HG03442 (cell line): ENCODE data around the gene KCTD10.

ENCODE experiments used
- ATAC-seq: cut with Tn5 transposase; IDR thresholded peaks from one replicate; pipeline ENCODE4 v1.9.1; 2021; ENCODE audit warnings: mild to moderate bottlenecking, moderate library complexity; ENCODE audit not compliant: unreplicated experiment

The KCTD10 gene

DNA sequence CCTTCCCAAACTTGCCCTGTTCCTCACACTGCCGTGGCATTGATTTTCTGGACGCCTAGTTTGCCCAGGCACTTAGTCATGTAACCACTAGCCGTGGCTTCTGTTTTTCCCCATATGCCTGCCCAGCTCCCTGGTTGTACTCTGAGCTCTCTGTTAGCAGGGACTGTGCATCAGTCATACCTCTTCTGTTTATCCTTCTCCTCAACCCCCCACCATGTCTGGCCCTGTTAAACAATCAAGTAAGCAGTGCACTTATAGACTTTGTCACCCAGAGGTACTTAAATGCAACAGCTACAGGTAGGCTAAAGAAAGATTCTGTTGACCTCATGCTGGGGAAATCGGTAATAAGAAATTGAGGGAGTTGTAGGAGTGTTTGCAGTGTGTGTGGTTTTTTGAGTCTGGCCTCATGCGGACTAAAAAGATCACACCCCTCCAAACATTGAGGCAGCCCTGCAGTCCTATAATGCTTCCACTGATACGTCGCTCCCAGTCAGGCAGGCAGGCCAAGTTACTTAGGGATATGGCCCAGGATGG lies 17.3 kb upstream of the KCTD10 start:
- no peak for ATAC-seq

DNA sequence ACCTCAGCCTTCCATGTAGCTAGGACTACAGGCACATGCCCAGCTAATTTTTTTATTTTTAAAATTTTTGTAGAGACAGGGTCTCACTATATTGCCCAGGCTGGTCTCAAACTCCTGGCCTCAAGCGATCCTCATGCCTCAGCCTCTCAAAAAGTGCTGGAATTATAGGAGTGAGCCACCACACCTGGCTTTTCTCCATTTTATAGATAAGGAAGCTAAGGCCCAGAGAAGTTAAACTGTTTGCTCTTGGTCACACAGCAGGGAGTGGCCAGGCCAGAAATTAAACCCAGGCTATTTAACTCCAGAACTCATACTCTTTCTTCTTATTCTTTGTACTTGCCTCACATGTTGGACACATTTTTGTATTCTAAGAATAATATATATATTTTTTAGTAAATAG lies 16.8 kb upstream of the KCTD10 start:
- no peak for ATAC-seq

DNA sequence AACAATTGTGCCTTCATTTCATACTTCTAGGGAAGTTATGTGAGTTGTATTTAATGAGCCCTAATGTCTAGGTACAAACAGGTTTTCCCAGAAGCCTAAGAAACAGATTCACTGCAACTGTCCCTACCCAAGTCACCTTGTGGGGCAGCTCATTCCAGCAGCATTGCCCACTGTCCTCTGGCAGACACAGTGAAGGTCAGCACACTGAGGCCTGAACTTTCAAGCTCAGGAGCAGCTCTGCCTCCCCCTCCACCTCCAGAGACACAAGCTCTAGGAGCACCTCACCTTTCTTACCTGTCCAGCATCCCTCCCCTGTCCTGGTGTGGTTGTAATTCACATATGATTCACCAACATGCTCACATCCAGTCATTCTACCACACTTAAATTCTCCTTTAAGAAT lies 16.0 kb upstream of the KCTD10 start:
- no peak for ATAC-seq

DNA sequence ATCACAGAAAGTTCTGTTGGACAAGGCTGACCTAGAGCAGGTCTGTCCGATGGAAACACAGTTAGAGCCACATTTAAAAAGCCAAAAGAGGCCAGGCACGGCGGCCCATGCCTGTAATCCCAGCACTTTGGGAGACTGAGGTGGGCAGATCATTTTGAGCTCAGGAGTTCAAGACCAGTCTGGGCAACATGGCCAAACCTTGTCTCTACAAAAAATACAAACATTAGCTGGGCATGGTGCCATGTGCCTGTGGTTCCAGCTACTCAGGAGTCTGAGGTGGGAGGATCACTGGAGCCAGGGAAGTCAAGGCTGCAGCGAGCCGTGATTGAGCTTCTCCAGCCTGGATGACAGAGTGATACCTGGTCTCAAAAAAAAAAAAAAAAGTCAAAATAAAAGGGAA lies 15.3 kb upstream of the KCTD10 start:
- ATAC-seq = no peak

DNA sequence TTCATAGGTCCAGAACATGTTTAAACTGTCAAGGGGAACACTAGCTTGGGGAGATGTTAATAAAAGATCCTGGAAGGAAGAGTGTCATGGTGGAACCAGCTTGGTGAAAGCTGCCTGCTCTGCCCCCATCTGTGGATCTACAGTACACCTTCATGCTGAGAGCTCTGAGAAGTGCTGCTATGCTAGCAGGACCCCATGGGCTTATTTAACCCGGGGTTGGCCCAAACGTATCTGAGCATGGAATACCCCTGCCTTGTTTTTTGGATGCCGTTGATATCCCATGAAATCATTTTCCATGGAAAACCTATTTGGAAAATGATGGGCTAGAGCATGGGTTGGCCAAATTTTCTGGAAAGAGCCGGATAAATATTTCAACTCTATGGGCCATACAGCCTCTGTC lies 14.6 kb upstream of the KCTD10 start:
- ATAC-seq = no peak

DNA sequence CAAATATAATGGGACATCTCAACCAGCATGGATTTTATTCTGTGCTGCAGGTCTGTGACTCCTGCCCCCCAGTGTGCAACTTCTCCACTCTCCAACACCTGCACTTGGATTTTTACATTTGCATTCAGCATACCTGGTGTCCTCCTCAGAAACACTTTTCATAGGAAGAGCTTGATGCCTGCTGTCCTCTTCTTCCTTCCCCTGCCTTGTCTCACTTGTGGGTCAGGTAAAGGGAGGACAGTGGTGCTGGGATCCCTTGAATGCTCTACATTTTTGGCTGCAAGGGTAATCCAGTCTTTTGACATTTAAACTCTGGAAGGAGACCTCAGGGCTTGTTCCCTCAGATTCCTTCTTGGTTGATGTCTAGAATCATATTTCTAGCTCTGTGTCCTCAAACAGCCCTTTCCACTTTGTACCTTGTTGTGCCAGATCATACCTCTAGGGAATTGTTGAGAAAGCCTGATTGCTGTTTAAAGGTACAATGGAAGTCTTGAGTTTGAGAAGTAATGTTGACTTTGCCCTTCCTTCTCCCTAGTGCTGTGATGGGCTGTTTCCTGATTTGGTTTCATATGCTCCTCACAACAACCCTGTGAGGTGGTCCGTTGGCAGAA lies 13.0 kb upstream of the KCTD10 start:
- no peak for ATAC-seq

DNA sequence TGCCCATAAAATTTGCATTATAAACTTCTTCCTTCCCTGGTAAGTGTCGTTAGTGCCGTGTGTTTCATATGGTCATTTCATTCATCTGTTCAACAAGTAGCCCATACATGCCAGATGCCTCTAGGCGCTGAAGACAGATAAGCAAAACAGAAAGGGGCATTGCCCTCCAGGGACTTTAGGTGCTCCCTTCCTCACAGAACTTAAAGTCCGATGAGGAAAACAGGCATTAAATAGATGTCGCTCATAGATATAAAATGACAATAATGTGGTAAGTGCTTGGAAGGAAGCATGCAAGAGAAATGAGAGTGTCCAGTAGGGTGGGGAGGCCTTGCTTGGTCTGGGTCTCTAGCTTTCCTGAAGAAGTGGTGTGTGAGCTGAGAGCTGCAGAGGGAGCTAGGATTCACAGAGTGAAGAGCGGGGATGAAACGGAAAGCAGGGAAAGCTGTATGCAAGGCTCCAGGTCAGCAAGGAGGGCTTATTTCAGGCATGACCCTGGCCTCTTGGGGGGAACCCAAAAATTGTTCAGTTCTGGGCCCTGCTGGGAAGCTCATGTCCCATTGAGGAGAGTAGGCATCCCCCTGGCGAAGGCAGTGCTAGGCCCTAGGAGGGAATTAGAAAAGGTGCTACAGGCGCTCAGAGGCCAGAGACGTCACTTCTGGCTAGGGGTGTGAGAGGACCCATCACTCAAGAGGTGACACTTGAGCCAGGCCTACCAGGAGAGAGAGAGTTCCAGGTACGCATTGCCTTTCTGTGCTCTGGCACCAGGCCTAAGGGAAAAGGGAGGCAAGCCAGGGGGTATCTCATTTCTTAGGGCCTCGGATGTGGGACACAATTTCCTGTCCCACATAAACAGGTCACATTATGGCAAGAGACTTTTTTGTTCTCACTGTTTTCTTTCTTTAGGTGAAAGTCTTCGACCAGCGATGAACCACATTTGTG lies 12.2 kb upstream of the KCTD10 start:
- ATAC-seq = no peak

DNA sequence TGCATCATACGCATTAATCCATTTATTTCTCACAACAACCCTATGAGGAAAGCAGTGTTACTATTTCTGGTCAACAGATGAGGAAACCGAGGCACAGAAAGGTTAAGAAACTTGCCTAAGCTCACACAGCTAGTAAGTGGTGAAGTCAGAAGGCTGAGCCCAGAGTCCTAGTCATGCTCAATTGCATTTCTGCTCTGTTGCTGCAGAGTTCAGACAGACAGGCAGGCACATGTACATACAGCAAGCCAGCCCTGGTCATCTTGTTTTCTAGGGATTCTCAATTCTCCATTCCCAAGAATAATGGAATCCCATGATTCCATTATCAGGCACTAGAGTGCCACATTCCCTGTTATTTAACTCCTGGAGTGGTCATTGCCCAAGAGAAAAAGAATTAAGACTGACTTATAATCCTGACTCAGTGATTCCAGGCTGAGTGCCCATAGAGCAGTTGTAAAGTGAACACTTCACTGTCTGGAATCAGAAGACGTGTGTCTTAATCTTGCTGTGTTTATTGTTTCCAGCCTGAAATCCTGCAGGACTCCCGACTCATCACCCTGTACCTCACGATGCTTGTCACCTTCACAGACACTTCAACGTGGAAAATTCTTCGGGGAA lies 11.1 kb upstream of the KCTD10 start:
- ATAC-seq = no peak

DNA sequence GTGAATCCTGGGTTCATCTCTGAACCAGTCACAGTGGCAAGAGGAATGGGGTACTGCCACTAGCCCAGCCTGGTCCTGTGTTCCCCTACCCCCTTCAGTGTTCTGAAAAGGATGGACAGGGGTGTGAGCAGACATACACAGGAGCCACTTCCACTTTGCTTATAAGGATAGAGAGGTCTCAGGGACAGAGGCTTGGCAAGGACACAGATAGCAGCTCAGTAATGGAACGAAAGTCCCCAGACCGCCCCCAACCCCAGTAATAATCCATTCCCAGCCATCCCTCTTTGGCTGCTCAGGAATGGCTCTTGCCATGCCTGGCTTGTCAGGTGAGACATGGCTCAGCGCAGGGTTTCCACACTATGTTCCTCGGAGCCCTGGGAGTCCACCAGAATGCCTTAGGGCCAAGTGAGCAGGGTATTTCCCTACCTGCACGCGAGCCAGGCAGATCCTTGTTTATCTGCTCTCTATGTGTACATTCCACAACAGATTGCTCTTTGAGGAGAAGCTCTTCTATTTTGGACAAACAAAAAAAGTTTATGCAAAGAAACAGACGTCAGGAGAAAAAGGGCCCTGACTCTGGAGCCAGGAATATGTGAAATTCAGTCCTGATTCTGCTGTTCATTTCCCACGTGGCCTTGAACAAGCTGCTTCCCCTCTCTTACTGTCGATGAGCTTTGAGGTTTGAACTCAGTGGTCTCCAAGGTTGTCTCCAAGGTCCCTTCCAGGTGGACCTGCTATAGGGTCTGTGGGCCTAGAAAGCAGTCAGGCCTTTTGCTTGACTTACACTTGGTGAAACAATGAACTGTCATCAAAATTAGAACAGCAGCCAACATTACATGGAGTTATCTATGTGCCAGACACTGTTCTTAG lies 10.3 kb upstream of the KCTD10 start:
- ATAC-seq = no peak

DNA sequence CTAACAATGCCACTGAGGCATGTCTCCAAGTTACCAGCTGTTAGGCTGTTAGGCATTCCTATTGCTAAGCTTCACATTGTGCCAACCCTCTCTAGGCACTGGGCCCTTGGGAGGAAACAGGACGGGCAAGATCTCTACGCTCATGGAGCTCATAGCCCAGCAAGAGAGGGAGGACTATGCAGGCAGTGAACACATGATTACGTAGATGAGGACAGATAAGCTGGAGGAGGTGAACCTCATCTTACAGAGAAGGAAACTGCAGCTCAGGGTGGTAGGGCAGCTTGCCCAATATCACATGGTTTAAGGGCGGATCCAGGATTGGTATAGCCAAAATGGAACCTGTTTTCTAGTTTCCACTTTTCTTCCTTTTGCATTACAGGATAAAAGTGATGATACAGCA lies 8.1 kb upstream of the KCTD10 start:
- ATAC-seq = no peak

DNA sequence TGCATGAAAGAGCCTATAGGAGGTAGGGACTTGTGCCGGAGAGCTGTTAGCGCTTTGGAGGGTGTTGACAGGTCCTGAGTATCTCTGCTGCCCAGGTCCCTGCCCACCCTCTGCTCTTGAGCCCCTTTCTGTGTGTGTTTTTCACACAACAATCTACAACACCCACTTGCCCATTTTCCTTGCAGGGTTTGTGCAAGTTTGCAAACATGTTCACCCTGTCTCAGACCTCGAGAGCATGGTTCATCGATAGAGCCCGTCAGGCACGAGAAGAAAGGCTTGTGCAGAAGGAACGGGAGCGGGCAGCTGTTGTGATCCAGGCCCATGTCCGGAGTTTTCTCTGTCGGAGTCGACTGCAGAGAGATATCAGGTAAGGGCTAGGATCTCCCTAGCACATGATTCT lies 6.2 kb upstream of the KCTD10 start:
- ATAC-seq = no peak

DNA sequence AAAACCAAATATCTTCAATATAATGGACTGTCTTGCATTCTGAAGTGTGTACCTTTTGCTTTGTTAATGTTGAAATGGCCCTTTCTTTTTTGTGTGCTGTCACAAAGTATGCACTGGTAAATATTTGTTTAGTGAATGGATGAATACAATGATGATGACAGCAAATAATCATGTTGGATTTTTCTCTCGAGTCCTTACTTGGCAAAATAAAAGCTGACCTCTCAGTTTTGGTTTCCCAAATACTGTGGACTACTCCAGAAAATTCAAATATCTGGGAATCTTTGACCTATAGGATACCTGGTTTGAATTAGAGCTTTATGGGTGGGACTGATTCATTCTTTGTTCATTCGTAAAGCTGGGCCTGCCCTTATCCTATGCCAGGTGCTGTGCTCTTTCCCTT lies 5.8 kb upstream of the KCTD10 start:
- no peak for ATAC-seq

DNA sequence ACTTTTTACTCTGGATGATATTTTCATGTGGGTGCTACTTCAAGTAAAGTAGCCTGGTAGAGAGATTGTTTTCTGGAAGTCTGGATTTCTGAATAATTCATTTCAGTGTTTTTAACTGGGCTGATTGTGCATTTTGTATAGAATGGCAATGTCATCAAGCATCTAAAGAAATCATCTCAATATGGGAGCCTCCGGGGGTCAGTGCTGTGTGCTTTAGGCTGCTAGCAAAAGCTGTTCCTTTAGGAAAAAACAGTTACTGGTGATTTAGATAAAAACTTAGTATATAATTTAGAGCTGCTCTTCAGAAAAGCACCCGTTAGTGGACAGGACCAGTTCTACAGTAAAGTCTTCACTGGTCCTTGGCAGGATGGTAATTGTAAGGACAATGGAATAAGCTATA lies 5.4 kb upstream of the KCTD10 start:
- ATAC-seq = no peak

DNA sequence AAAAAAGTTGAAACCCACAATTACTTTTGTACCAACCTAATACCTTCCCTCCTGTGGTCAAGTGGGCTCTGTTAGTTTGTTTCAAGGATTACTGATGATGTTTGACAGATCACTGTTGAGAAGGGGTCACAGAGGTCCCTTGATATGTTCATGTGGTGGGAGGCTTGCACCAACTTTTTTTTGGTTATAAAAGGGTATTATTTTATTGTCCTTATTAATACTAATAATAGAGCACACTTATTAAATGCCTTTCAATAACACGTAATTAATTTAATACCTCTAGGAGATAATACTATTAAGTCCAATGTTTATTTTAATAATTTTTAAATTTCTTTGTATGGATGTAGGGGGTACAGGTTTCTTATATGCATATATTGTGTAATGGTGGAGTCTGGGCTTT lies 4.8 kb upstream of the KCTD10 start:
- ATAC-seq = no peak

DNA sequence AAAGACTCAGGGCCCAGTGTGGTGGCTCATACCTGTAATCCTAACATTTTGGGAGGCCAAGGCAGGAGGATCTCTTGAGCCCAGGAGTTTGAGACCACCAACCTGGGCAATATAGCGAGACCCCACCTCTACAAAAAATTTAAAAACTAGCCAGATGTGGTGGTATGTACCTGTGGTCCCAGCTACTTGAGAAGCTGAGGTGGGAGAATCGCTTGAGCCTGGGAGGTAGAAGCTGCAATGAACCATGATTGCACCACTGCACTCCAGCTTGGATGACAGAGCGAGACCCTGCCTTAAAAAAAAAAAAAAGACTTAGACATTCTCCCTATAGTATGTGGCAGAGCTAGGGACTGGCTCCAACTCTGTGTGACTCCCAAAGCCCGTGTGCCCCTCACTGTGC lies 3.3 kb upstream of the KCTD10 start:
- ATAC-seq = no peak

DNA sequence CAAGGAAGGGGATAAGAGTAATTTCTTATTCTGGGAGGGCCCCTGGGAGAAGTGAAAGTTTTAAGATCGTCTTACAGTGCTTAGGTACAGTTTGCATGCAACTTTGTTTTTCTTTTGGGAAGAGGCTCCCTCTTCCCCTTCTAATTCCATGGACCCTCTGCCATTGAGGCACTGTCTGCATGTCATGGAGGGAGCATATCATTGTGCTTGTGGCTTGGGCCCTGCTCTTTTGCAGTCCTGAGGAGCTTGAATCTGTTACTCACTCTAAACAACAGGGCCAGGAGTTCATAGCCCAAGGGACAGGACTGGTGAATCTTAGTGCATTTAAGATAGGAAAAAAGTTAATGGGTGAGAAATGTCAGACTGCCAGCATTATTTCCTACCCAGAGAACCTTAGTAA lies 2.7 kb upstream of the KCTD10 start:
- ATAC-seq = no peak

DNA sequence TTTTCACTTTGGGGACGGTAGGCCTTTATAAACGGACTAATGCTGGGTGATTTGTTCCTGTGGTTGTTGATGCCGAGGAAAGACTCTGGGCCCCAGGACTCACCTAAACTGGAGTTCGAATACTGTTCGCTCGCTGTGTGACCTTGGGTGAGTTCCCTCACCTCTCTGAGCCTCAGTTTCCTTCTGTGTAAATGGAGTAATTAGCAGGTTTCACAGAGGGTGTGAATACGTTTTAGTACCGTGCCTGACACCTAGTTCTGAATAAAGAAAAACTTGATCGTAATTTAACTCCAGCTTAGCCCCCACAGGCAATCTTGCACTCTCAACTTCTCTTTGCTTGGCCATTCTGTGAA lies 839 bp upstream of the KCTD10 start:
- ATAC-seq = no peak

DNA sequence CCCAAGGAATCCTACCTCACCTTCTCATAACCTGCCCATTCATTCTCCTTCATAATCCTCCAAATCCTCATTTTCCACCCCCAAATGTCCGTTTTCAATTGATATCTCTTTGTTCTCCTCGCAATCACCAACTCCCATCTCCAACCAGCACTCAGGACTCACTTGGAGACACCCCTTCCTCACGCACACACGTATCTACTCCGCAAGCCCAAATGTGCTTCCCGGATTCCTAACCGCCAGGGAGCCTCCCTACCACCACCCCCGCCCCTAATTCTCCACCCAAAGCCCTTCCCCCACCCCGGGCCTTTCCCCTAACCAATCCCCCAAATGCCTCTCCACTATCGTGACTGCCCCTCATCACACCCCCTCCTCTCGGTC lies 304 bp downstream of the KCTD10 start:
- no peak for ATAC-seq

DNA sequence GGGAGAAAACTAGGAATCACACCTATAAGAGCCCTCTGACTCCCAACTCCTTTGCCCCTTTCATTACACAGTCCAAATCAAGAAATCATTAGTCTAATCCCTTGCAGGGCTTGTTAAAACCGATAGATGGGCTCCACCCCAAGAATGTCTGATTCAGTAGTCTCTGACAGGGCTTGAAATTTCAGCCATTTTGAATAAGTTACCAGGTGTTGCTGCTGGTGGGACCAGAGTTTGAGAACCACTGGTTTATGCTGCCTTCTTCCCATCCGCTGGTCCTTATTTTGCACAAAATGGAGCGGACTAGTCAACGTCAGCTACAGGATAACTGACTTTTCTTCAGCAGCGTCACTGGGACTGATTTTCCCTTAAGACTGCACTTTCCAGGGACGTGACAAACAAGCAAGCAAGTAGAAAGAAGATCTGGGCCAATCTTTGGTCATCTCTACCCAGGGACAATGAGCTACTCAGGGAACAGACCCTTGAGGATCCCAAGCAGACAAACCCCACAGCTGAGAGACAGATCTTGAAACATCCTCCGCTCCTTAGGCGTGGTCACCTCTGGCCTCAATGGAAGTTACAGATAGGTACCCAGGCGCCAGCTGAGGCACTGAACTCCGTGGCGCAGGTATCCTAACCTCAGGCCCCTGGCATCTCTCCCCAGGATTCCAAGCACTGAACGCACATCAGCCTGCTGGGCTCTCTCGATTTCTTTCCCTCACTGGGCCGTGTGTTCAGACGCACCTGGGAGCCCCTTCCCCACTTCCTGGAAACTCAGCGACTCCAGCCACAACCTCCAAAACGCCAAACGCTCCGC lies 900 bp downstream of the KCTD10 start:
- ATAC-seq = no peak

DNA sequence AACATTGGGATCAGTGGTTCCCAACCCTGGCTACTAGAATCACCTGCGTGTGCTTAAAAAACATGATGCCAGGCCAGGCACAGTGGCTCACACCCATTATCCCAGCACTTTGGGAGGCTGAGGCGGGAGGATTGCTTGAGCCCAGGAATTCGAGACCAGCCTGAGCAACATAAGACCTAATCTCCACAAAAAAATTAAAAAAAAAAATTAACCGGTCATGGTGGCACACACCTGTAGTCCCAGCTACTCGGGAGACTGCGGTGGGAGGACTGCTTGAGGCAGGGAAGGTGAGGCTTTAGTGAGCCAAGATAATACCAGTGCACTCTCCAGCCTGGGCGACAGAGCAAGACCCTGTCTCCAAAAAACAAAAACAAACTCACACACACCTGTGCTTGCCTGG lies 2.0 kb downstream of the KCTD10 start:
- no peak for ATAC-seq
